OCI-LY3 (cell line): ENCODE results near the gene PLEKHF1.

ENCODE experiments used
- EZH2phosphoT487 ChIP-seq: fragments of 200-600 bp; shearing (Covaris generic); IDR thresholded peaks from 2 replicates; pipeline ENCODE4 v1.6.1; 2018; ENCODE audit warnings: antibody characterized with exemption, mixed run types, low read depth
- TF ChIP-seq, protein P1 (sequence below): fragments of 200-600, 300-600 bp; sonication (generic); IDR thresholded peaks from 2 replicates; pipeline ENCODE4 v1.5.1; 2014; ENCODE audit warnings: antibody characterized with exemption, low read length, low read depth

DNA sequence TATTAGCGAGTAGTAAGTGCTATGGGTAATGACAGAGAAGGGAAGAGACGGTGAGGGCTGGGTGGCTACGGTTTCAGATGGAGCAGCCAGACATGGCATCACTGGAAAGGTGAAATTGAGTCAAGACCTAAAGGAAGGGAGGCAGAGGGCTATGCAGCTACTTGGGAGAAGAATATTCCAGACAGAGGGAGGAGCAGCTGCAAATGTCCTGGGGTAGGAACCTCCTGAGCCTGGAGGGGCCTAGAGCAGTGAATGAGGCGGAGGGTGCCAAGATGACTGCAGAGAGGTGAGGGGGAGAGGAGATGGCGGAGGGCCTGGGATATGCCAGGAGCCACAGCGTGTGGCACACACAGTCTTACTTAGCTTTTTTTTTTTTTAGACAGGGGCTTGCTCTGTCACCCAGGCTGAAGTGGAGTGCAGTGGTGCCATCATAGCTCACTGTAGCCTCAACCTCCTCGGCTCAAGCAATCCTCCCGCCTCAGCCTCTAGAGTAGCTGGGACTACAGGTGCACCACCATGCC, 21.1 kb downstream of the PLEKHF1 start:
- TF ChIP-seq, protein P1, sequence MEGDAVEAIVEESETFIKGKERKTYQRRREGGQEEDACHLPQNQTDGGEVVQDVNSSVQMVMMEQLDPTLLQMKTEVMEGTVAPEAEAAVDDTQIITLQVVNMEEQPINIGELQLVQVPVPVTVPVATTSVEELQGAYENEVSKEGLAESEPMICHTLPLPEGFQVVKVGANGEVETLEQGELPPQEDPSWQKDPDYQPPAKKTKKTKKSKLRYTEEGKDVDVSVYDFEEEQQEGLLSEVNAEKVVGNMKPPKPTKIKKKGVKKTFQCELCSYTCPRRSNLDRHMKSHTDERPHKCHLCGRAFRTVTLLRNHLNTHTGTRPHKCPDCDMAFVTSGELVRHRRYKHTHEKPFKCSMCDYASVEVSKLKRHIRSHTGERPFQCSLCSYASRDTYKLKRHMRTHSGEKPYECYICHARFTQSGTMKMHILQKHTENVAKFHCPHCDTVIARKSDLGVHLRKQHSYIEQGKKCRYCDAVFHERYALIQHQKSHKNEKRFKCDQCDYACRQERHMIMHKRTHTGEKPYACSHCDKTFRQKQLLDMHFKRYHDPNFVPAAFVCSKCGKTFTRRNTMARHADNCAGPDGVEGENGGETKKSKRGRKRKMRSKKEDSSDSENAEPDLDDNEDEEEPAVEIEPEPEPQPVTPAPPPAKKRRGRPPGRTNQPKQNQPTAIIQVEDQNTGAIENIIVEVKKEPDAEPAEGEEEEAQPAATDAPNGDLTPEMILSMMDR: no peak
- no peak for TF ChIP-seq EZH2phosphoT487
